ENCODE results near the gene INSM1.

INSM1 gene

GRCh38 chr20:20362774-20363433, 5.0 kb upstream of the INSM1 start:
- peak; percentile 16 for DNase-seq (ENCODE audit: low read depth, low spot score)

DNA sequence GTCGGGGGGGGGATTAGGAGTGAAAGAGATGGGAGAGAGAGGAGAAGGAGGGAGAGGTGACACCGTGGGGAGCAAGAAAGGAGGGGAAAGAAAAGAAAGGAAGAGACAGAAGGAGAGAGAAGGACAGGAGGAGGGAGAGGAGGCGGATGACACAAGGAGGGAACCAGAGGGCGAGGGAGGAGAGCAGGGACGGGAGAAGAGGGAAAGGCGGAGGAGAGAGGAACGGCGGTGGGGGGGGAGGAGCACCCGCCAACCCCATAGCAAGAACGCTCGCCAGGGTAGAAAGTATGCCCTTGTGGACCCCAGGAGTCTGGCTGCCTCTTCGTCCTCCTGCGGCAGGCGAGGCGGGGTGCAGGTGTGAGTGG, 4.5 kb upstream of the INSM1 start:
- no peak for DNase-seq (ENCODE audit: low read depth, low spot score)

DNA sequence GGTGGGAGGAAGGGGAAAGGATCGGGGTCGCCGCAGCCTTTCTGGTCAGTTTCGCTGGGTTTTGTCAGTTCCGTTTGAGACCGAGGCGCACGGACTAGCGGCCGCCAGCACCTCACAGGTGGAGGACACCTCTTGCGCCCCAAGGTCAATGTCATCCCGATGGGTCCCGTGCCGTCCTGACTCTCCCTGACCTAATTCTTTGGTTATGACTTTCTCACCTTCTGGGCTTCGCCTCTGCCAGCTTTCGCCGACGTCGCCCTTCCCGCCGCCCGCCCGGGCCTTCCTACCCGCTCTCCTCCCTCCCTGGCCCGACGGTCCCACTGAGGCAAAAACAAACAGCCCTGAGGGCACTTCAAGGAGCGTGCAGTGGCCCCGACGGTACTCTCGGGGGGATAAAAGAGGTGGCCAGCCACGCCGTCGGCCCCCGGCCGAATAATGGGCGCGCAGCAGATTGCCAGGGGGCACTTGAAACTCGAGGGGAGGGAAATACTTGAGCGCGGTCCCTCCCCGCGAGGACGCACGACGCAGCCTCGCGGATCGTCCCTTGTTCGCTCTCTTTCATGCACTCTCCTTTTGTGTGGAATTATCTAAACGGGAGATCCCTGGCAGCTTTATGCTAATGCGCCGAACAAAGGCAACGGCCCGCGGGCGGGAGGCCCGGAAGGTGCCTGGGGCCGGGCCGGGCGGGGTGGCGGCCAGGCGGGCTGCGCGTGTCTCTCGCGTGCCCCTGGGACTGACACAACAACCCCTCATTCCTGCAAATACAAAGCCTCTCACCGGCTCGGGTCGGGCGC, 3.9 kb upstream of the INSM1 start:
- DNase-seq (ENCODE audit: low read depth, low spot score): peak; percentile 14

- DNase-seq (ENCODE audit: low read depth, low spot score): no peak
These were observed 3.1 kb upstream of the INSM1 start for GRCh38 chr20:20364593-20365479.

DNA sequence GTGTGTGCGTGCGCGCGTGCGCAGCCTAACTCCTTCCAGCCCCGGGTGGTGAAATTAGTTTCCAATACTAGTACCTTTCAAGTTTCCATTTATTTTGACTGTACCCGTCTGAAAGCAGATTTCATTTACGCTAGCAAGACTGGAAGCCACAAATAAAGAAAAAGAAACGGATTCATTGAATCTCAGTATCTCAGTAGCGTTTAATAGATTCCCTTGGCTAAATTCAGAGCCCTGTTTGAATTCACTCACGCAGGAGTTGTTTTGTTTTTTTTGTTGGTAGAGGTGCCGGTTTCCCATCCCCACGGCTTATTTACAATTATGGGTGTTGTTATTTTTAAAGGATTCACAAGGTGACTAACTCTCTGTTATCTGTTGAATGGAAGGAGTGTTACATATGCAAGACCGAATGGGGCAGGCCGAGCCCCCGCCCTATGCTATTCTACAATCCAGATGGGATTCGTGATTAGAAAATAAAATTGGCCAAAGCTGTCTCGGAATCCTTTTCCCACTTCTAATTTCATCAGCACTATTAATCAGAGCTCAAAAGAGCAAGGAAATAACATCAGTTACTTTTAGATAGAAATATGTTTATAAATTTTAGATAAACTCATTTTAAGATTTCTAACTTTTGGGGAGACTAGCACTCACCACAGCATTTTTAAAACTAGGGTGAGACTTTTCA, 2.3 kb upstream of the INSM1 start:
- no peak for DNase-seq (ENCODE audit: low read depth, low spot score)

DNA sequence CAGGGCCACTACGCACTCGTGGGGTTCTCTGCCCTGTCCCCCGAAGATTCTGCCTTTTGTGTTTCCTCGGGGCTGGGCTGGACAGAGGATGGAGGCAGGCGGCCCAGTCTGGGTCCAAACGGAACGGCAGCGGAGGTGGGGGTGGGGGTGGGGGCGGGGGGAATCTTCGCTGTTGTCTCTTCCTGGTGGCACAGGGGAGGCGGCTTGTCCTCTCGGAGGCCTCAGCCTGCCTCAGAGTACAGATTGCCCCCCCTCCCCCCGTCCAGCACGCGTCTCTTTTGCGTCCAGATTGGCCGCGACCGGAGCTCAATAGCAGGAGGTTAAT, 1.4 kb upstream of the INSM1 start:
- DNase-seq (ENCODE audit: low read depth, low spot score): no peak

- peak; percentile 22 for DNase-seq (ENCODE audit: low read depth, low spot score)
These were observed 879 bp upstream of the INSM1 start for GRCh38 chr20:20366876-20367574.

DNA sequence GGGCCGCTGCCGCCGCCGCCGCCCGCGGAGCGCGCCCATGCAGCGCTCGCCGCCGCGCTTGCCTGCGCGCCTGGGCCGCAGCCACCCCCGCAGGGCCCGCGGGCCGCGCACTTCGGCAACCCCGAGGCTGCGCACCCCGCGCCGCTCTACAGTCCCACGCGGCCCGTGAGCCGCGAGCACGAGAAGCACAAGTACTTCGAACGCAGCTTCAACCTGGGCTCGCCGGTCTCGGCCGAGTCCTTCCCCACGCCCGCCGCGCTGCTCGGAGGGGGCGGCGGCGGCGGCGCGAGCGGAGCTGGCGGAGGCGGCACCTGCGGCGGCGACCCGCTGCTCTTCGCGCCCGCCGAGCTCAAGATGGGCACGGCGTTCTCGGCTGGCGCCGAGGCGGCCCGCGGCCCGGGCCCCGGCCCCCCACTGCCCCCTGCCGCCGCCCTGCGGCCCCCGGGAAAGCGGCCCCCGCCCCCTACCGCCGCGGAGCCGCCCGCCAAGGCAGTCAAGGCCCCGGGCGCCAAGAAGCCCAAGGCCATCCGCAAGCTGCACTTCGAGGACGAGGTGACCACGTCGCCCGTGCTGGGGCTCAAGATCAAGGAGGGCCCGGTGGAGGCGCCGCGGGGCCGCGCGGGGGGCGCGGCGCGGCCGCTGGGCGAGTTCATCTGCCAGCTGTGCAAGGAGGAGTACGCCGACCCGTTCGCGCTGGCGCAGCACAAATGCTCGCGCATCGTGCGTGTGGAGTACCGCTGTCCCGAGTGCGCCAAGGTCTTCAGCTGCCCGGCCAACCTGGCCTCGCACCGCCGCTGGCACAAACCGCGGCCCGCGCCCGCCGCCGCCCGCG, 730 bp downstream of the INSM1 start:
- peak; percentile 42 for DNase-seq (ENCODE audit: low read depth, low spot score)

DNA sequence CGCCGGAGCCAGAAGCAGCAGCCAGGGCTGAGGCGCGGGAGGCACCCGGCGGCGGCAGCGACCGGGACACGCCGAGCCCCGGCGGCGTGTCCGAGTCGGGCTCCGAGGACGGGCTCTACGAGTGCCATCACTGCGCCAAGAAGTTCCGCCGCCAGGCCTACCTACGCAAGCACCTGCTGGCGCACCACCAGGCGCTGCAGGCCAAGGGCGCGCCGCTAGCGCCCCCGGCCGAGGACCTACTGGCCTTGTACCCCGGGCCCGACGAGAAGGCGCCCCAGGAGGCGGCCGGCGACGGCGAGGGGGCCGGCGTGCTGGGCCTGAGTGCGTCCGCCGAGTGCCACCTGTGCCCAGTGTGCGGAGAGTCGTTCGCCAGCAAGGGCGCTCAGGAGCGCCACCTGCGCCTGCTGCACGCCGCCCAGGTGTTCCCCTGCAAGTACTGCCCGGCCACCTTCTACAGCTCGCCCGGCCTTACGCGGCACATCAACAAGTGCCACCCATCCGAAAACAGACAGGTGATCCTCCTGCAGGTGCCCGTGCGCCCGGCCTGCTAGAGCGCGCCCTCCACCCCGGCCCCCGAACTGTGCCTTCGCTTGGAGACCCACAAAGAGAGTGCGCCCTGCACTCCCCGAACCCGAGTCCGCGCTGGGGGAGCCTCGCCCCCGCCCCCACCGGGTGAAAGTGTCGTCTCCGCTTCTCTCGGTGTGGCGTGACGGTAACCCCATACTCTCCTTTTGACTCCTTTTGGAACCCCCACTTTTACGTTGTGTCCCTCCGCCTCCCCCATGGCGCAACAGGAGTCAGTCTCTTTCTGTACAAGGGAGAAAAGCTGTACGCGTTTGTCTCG, 1.6 kb downstream of the INSM1 start:
- no peak for DNase-seq (ENCODE audit: low read depth, low spot score)

GRCh38 chr20:20370094-20370575, 2.2 kb downstream of the INSM1 start:
- DNase-seq (ENCODE audit: low read depth, low spot score): peak; percentile 22

DNA sequence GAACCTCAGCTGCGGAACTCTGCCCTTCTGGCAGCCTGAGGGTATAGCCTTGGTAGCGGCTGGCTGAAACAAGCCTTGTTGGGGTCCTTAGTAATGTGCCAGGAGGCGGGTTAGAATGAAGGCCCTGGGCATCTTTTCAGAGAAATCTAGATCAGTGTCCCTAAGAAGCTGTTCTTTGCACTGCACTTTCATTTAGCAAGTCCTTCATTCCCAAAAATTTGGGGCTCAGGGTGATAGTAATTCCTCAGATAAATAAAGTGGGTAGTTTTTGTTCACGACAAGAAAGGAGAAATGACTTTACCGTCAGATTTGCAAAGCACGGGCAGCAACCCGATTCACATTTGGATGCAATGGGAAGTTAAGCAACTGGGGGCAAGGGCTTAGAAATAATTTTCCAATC, 3.2 kb downstream of the INSM1 start:
- DNase-seq (ENCODE audit: low read depth, low spot score): no peak

GRCh38 chr20:20371681-20372080, 3.8 kb downstream of the INSM1 start:
- no peak for DNase-seq (ENCODE audit: low read depth, low spot score)

DNA sequence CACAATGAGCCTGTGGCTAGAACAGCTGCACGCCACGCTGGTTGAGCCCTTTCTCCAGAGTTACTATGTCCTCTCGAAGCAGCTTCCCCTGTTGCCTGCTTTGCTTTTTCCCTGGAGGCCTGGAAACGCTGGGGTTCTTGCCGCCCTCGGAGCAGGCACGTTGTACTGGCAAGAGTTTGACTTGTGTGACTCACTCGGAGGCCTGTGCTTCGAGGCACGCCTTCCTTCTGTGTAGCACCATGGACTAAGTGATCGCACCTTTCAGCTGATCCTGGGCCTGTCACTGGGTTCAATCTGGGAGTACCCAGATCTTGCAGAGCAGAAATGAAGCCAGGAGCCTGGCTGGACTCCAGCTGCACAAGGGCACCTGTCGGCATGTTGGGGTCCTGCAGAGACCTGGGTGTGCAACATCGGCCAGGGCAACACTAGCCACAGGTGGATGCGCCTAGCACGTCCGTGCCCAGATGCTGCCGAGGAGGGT, 5.2 kb downstream of the INSM1 start:
- peak; percentile 56 for DNase-seq (ENCODE audit: low read depth, low spot score)

GRCh38 chr20:20375862-20376261, 8.0 kb downstream of the INSM1 start:
- no peak for DNase-seq (ENCODE audit: low read depth, low spot score)

DNA sequence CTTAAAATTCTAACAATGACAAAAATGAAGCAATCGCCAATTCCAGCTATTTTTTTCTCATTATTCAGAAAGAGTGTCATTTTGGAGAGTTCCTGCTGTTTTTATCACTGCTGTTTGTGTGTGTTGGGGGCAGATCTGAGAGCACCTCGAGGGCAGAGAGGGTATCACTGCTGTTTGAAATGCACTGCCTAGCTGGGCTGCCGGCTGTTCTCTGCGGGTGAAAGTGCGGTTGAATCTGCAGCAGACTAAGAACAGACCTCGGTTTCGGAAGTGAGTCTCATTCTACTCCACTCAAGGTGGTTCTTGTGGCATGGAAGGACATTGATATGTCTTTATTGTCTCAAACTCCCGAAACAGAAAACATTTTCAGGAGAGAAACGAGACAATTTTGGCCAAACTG, 18.3 kb downstream of the INSM1 start:
- no peak for DNase-seq (ENCODE audit: low read depth, low spot score)

DNA sequence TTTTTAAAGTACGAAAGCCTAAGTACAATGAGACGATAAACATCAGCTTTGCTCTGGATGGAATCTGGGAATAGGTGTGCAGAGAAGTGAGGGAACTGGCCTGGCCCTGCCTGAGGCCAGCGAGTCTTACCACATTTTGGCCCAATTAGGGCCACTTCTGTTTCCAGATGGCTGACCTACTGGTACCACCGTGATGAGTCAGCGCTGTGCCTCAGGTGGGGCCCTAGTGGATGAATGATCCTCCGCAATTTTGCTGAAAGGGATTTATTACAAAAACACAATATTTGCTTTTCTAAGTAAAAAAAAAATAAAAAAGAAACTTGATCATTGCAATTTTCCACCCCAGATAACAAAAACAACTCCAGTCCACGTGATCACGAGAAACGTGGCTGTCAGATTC, 22.5 kb downstream of the INSM1 start:
- DNase-seq (ENCODE audit: low read depth, low spot score): no peak

GRCh38 chr20:20391115-20391514, 23.2 kb downstream of the INSM1 start:
- no peak for DNase-seq (ENCODE audit: low read depth, low spot score)

DNA sequence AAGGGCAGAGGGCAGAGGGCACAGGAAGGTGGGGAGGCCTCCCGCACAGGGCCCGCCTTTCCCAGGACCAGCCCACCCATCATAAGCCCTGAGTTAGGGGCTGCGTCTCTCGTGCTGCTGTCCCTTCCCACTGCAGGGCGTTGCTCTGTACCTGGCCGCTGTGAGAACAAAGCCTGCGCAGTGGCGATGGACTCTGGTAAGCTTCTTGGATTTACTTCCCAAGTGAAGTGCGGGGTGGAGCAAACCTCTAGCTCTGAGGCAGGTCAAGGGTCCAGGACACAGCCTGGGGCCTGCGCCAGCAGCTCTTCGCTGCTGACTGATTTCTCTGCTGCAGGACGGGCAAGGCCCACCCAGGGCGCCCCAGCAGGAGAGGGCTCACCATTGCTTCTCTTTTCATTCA, 23.9 kb downstream of the INSM1 start:
- DNase-seq (ENCODE audit: low read depth, low spot score): no peak

Measured in astrocyte of the hippocampus (primary cell).